ENCODE measurements around the gene FRAS1. TPM values are rescaled to one million over a fixed set of nuclear protein-coding genes. Genes with fewer than 3 reads are reported as not detected.
"Not testable (repeated sequence)": the region's sequence is repeated elsewhere in the genome, so short reads cannot be mapped to it uniquely, and the experiment has no call there.

The FRAS1 gene
- polyA plus RNA-seq, 2 of the 4 experiments (the other 2 are of a cell fraction): 2.3 to 5.8 TPM

- 85% methylated on average over 5 of the region's 7 CpGs for WGBS (ENCODE audit: missing lambda C conversion rate)
- ChIA-PET CTCF (no interaction called here), POLR2A (no interaction called here)
- no peak overlapping the region for H3K4me2 ChIP-seq
- TF ChIP-seq CHD2 (IDR thresholded peaks at IDR 0.05; ENCODE audit: low read length, partially characterized antibody) (no peak), HES2 (IDR thresholded peaks at IDR 0.05) (no peak), BCL3 (IDR thresholded peaks at IDR 0.05) (no peak), FOXS1 (CRISPR knock-in tag; IDR thresholded peaks at IDR 0.05) (no peak), ZSCAN20 (CRISPR knock-in tag; IDR thresholded peaks at IDR 0.05) (no peak), CEBPB (IDR thresholded peaks at IDR 0.05) (no peak), TP53 (CRISPR knock-in tag; IDR thresholded peaks at IDR 0.05) (no peak), RCOR1 (IDR thresholded peaks at IDR 0.05; ENCODE audit: low read depth, low read length) (no peak), MAX (IDR thresholded peaks at IDR 0.05) (no peak), HOXB5 (CRISPR knock-in tag; IDR thresholded peaks at IDR 0.05) (no peak), SMC3 (IDR thresholded peaks at IDR 0.05) (no peak), KDM1A (IDR thresholded peaks at IDR 0.05; ENCODE audit: low read depth) (no peak), NR3C1 (IDR thresholded peaks at IDR 0.05) (no peak), HMGXB4 (CRISPR knock-in tag; IDR thresholded peaks at IDR 0.05; ENCODE audit: borderline replicate concordance) (no peak), NPAS2 (CRISPR knock-in tag; IDR thresholded peaks at IDR 0.05; ENCODE audit: borderline replicate concordance) (no peak), CBX8 (IDR thresholded peaks at IDR 0.05) (no peak), RAD21 (conservative IDR thresholded peaks at IDR 0.05 in 1 of 2, IDR thresholded peaks at IDR 0.05 in 1 of 2) (no peak)
- FAIRE-seq (no peak), DNase-seq (ENCODE audit: low read depth in 1 of 2, low spot score in 1 of 2) (no peak), ATAC-seq (no peak)
- no peaks in the 10 kb centered on the region for H3K4me1 ChIP-seq
- no peak overlapping the region for H3K27ac ChIP-seq
- no peak overlapping the region for H3K4me3 ChIP-seq
- H3K9me3 ChIP-seq: no peaks in the 10 kb centered on the region
Observed at GRCh38 chr4:78267790-78268189, 210.7 kb downstream of the FRAS1 start.

- ATAC-seq: no peak
- ChIA-PET POLR2A (no interaction called here), CTCF (no interaction called here)
- Histone ChIP-seq H3K4me2 (no peak overlapping the region), H3K4me3 (no peak overlapping the region), H3K27ac (no peak overlapping the region), H3K9me3 (no peaks in the 10 kb centered on the region), H3K4me1 (no peaks in the 10 kb centered on the region)
- no peak for TF ChIP-seq HDAC2 (IDR thresholded peaks at IDR 0.05)
- no peak for TF ChIP-seq SREBF2 (IDR thresholded peaks at IDR 0.05)
- no peak for TF ChIP-seq NFE2L2 (conservative IDR thresholded peaks at IDR 0.05; ENCODE audit: low read length)
- no peak for TF ChIP-seq CHD4 (IDR thresholded peaks at IDR 0.05; ENCODE audit: borderline replicate concordance)
- TF ChIP-seq GATA3 (IDR thresholded peaks at IDR 0.05; ENCODE audit: borderline replicate concordance): no peak
- TF ChIP-seq RAD21 (conservative IDR thresholded peaks at IDR 0.05 in 1 of 2, IDR thresholded peaks at IDR 0.05 in 1 of 2): no peak
- no peak for TF ChIP-seq CHD2 (IDR thresholded peaks at IDR 0.05; ENCODE audit: low read length, partially characterized antibody)
- TF ChIP-seq CTCF (IDR thresholded peaks at IDR 0.05): no peak
- TF ChIP-seq EP300 (IDR thresholded peaks at IDR 0.05): no peak
- TF ChIP-seq EHMT2 (IDR thresholded peaks at IDR 0.05; ENCODE audit: low read depth): no peak
- no peak for FAIRE-seq
- 80% methylated on average over 2 of the region's 2 CpGs for WGBS (ENCODE audit: missing lambda C conversion rate)
- DNase-seq (ENCODE audit: low read depth in 1 of 2, low spot score in 1 of 2): no peak
Observed at GRCh38 chr4:78268597-78268996, 211.5 kb downstream of the FRAS1 start.

- WGBS (ENCODE audit: missing lambda C conversion rate): 17% methylated on average over 4 of the region's 4 CpGs
- H3K4me1 ChIP-seq; H3K4me2 ChIP-seq; H3K27ac ChIP-seq; ATAC-seq; CTCF ChIA-PET; DNase-seq (ENCODE audit: low read depth in 1 of 2, low spot score in 1 of 2); H3K4me3 ChIP-seq; FAIRE-seq; POLR2A ChIA-PET; H3K9me3 ChIP-seq: not testable (repeated sequence)
Observed at GRCh38 chr4:78275450-78275849, 218.3 kb downstream of the FRAS1 start.
